ENCODE measurements around the gene ETNK2. TPM values are rescaled to one million over a fixed set of nuclear protein-coding genes. Genes with fewer than 3 reads are reported as not detected.
A peak's percentile ranks its signal among the peaks of the same experiment; 100 is the strongest.
"Not testable (repeated sequence)": the region's sequence is repeated elsewhere in the genome, so short reads cannot be mapped to it uniquely, and the experiment has no call there.

ETNK2 gene
- total and polyA plus RNA-seq, 4 donors = 24.5 to 119 (median 78.8) TPM

GRCh38 chr1:204091066-204091465 is 60.8 kb downstream of the ETNK2 start:
- no peaks in the 10 kb centered on the region for H3K27me3 ChIP-seq (ENCODE audit: control insufficient read depth in 4 of 4, insufficient read depth in 4 of 4, low read length in 3 of 4)
- peaks cover 8 to 59% (median 34%) of the 10 kb centered on the region in 4 donors for H3K4me1 ChIP-seq (ENCODE audit: control insufficient read depth in 4 of 4, insufficient read depth in 4 of 4, low read length in 3 of 4)
- 84% methylated on average over 7 of the region's 7 CpGs for WGBS

GRCh38 chr1:204090132-204090531 is 61.7 kb downstream of the ETNK2 start:
- 94% methylated on average over 3 of the region's 3 CpGs for WGBS
- not testable (repeated sequence) for H3K9me3 ChIP-seq (ENCODE audit: control insufficient read depth in 4 of 4, low read length in 3 of 4); H3K9ac ChIP-seq (ENCODE audit: low read depth in 1 of 2, low read length in 2 of 2); DNase-seq (ENCODE audit: low spot score); H3K36me3 ChIP-seq (ENCODE audit: control insufficient read depth in 4 of 4, insufficient read depth in 3 of 4, low read depth in 1 of 4, low read length in 3 of 4); H3K4me3 ChIP-seq (ENCODE audit: low read depth in 1 of 3, low read length in 3 of 3); H3K27me3 ChIP-seq (ENCODE audit: control insufficient read depth in 4 of 4, insufficient read depth in 4 of 4, low read length in 3 of 4)
- peak overlapping the region in 1 of 2 donors; percentile 16 for H3K27ac ChIP-seq (ENCODE audit: low read depth in 1 of 2, low read length in 2 of 2)
- peaks cover 10 to 62% (median 39%) of the 10 kb centered on the region in 4 donors for H3K4me1 ChIP-seq (ENCODE audit: control insufficient read depth in 4 of 4, insufficient read depth in 4 of 4, low read length in 3 of 4)

More at GRCh38 chr1:204091066-204091465, 60.8 kb downstream of the ETNK2 start:
- Histone ChIP-seq H3K9ac (ENCODE audit: low read depth in 1 of 2, low read length in 2 of 2) (no peak overlapping the region), H3K9me3 (ENCODE audit: control insufficient read depth in 4 of 4, low read length in 3 of 4) (no peaks in the 10 kb centered on the region), H3K36me3 (ENCODE audit: control insufficient read depth in 4 of 4, insufficient read depth in 3 of 4, low read depth in 1 of 4, low read length in 3 of 4) (no peaks in the 10 kb centered on the region), H3K27ac (ENCODE audit: low read depth in 1 of 2, low read length in 2 of 2) (no peak overlapping the region), H3K4me3 (ENCODE audit: low read depth in 1 of 3, low read length in 3 of 3) (no peak overlapping the region)
- TF ChIP-seq ZBTB33 (IDR thresholded peaks at IDR 0.05) (no peak), YY1 (IDR thresholded peaks at IDR 0.05) (no peak), TAF1 (conservative IDR thresholded peaks at IDR 0.05) (no peak), REST (IDR thresholded peaks at IDR 0.05) (no peak), EGR1 (IDR thresholded peaks at IDR 0.05; ENCODE audit: low read depth in 2 of 2) (no peak), GABPA (IDR thresholded peaks at IDR 0.05 in 1 of 2, conservative IDR thresholded peaks at IDR 0.05 in 1 of 2) (no peak), SP1 (IDR thresholded peaks at IDR 0.05) (no peak), JUND (IDR thresholded peaks at IDR 0.05) (no peak), RAD21 (IDR thresholded peaks at IDR 0.05) (no peak), ATF3 (IDR thresholded peaks at IDR 0.05) (no peak), CTCF (IDR thresholded peaks at IDR 0.05; ENCODE audit: low read depth, low read length, missing input control) (no peak)
- DNase-seq (ENCODE audit: low spot score) = no peak
